ENCODE measurements around the gene CBARP. TPM values are rescaled to one million over a fixed set of nuclear protein-coding genes. Genes with fewer than 3 reads are reported as not detected.
A peak's percentile ranks its signal among the peaks of the same experiment; 100 is the strongest.

CBARP gene
- total and polyA plus RNA-seq, 2 of the 13 experiments (the other 11 are each of a cell fraction or from before 2014, with no cell fraction given): 1.2 to 1.4 TPM

- FAIRE-seq (no peak), ATAC-seq (no peak), DNase-seq (ENCODE audit: low spot score) (peak; percentile 89)
- 1% methylated on average over 14 of the region's 102 CpGs for WGBS (ENCODE audit: low lambda C conversion rate)
- BruUV-seq (replicated peaks): no TSS peak
- Histone ChIP-seq H3K4me3 (replicated peaks in 1 of 3; ENCODE audit: insufficient read depth in 1 of 3, low read depth in 2 of 3, low read length in 3 of 3) (peak overlapping the region; percentile 86 to 90 (median 88); a peak in 5 of 6 replicates), H3K4me2 (ENCODE audit: low read depth, low read length) (peak overlapping the region; percentile 58), H3K27ac (ENCODE audit: extremely low read length, insufficient read depth, low read length) (peak overlapping the region; percentile 98), H4K20me1 (ENCODE audit: insufficient read depth, low read length) (peaks cover 25% of the 10 kb centered on the region; the same call in 1 of the 2 replicates), H3K36me3 (replicated peaks in 1 of 2; ENCODE audit: control insufficient read depth in 1 of 2, insufficient read depth in 2 of 2, low read length in 2 of 2) (peaks cover 3 to 14% of the 10 kb centered on the region in 2 experiments; a peak in 4 of 5 replicates), H3K27me3 (ENCODE audit: control insufficient read depth in 1 of 2, insufficient read depth in 2 of 2, low read length in 2 of 2) (no peaks in the 10 kb centered on the region; a peak in 1 of 5 replicates), H3K9me3 (ENCODE audit: low read length) (no peaks in the 10 kb centered on the region), H3K4me1 (ENCODE audit: insufficient read depth, low read length) (peaks cover 51% of the 10 kb centered on the region), H3K79me2 (ENCODE audit: insufficient read depth, low read length) (peaks cover 26% of the 10 kb centered on the region), H3K9ac (ENCODE audit: insufficient read depth, low read depth, low read length) (peak overlapping the region; percentile 92), H2AFZ (ENCODE audit: low read length) (no peak overlapping the region)
- intact Hi-C loops (cut with micrococcal nuclease; ENCODE audit: unreplicated experiment): no loop called here
- in situ Hi-C loops (cut with HindIII; ENCODE audit: extremely low pct_ligation_motif_present, low pct_unique_long_range_greater_than_20kb): no loop called here
- ChIA-PET CTCF (ENCODE audit: low intra/inter-chr PET ratio, low total read pairs) (no interaction called here), POLR2A (interaction anchor here (13.7 kb wide), 1 partner anchor 15 kb away, joined by 668 read pairs; the partner anchor contains the start of gene CIRBP)
- TF ChIP-seq BATF2 (CRISPR knock-in tag; IDR thresholded peaks at IDR 0.05) (0 out of 2 replicates have a peak, but pooled peaks have one; percentile 48), ZNF367 (CRISPR knock-in tag; IDR thresholded peaks at IDR 0.05; ENCODE audit: borderline replicate concordance) (0 out of 2 replicates have a peak, but pooled peaks have one; percentile 55), ASH2L (IDR thresholded peaks at IDR 0.05; ENCODE audit: insufficient read length, low read depth, low read length) (peak; percentile 18), HIC2 (CRISPR knock-in tag; IDR thresholded peaks at IDR 0.05; ENCODE audit: low read depth) (no peak), ZNF331 (CRISPR knock-in tag; IDR thresholded peaks at IDR 0.05) (0 out of 2 replicates have a peak, but pooled peaks have one; percentile 38), ZNF615 (CRISPR knock-in tag; IDR thresholded peaks at IDR 0.05; ENCODE audit: borderline replicate concordance) (no peak), ZSCAN12 (CRISPR knock-in tag; IDR thresholded peaks at IDR 0.05) (peak; percentile 88; the same call in 1 of the 2 replicates), YEATS4 (CRISPR knock-in tag; IDR thresholded peaks at IDR 0.05; ENCODE audit: borderline replicate concordance) (peak; percentile 63), RXRB (CRISPR knock-in tag; IDR thresholded peaks at IDR 0.05; ENCODE audit: borderline replicate concordance) (peak; percentile 8; the same call in 1 of the 2 replicates), CCDC6 (CRISPR knock-in tag; IDR thresholded peaks at IDR 0.05) (peak; percentile 75), ARID4A (CRISPR knock-in tag; IDR thresholded peaks at IDR 0.05; ENCODE audit: borderline replicate concordance) (peak; percentile 54; the same call in 1 of the 2 replicates), HOXD1 (CRISPR knock-in tag; IDR thresholded peaks at IDR 0.05) (peak; percentile 53; the same call in 1 of the 2 replicates), ZNF775 (CRISPR knock-in tag; IDR thresholded peaks at IDR 0.05; ENCODE audit: borderline replicate concordance) (no peak), CERS6 (CRISPR knock-in tag; IDR thresholded peaks at IDR 0.05) (no peak), REL (CRISPR knock-in tag; conservative IDR thresholded peaks at IDR 0.05) (peak; percentile 72; the same call in 1 of the 2 replicates)
Measured at GRCh38 chr19:1249298-1249989, 11.6 kb upstream of the CBARP start.
